Measurements from ENCODE around the gene MTOR. TPM values are rescaled to one million over a fixed set of nuclear protein-coding genes. Genes with fewer than 3 reads are reported as not detected.
"Not testable (repeated sequence)": the region's sequence is repeated elsewhere in the genome, so short reads cannot be mapped to it uniquely, and the experiment has no call there.

Gene MTOR
- total and polyA plus RNA-seq, 2 experiments from 2014 or later, result 10.6 to 30.7 TPM

- DNase-seq, result peak; percentile 73
- H3K9me2 ChIP-seq (ENCODE audit: insufficient read depth), result no peaks in the 10 kb centered on the region
- H3K4me3 ChIP-seq, result no peak overlapping the region
- WGBS, 2 experiments (ENCODE audit: low coverage in 1 of 2, low lambda C conversion rate in 2 of 2, missing lambda C conversion rate in 2 of 2), result 70 to 84% methylated on average over 2 of the region's 2 CpGs
- no peaks in the 10 kb centered on the region for H4K20me1 ChIP-seq (ENCODE audit: insufficient read depth)
- no peaks in the 10 kb centered on the region for H3K79me2 ChIP-seq (ENCODE audit: insufficient read depth)
- peaks cover 57% of the 10 kb centered on the region for H3K36me3 ChIP-seq (ENCODE audit: low read depth)
- H3K27ac ChIP-seq, result peak overlapping the region; percentile 43; the same call in 1 of the 2 replicates
- H3K4me2 ChIP-seq (ENCODE audit: unreplicated experiment), result no peak overlapping the region
- H3K9me3 ChIP-seq (ENCODE audit: low read depth), result no peaks in the 10 kb centered on the region
- no peaks in the 10 kb centered on the region for H3K27me3 ChIP-seq (replicated peaks; ENCODE audit: insufficient read depth)
- TF ChIP-seq EZH2phosphoT487 (IDR thresholded peaks at IDR 0.05; ENCODE audit: insufficient read depth, low read depth) (no peak), EZH2 (IDR thresholded peaks at IDR 0.05; ENCODE audit: insufficient read depth, poor library complexity, severe bottlenecking) (no peak)
- in situ Hi-C loops (cut with MboI), result no loop called here
- H3F3A ChIP-seq (ENCODE audit: insufficient read depth), result peaks cover 28% of the 10 kb centered on the region; the same call in 1 of the 2 replicates
- no peak overlapping the region for H2AFZ ChIP-seq
- H3K4me1 ChIP-seq (ENCODE audit: insufficient read depth), result 0 out of 2 replicates have a peak, but pooled peaks cover 4% of the 10 kb centered on the region
- H3K9ac ChIP-seq, result no peak overlapping the region
Measured at GRCh38 chr1:11078631-11079030, 183.7 kb downstream of the MTOR start.

- H3K79me2 ChIP-seq (ENCODE audit: insufficient read depth); H3F3A ChIP-seq (ENCODE audit: insufficient read depth); H3K4me3 ChIP-seq; H3K27ac ChIP-seq; DNase-seq; H3K9ac ChIP-seq; H3K9me3 ChIP-seq (ENCODE audit: low read depth); H3K4me1 ChIP-seq (ENCODE audit: insufficient read depth); H2AFZ ChIP-seq; in situ Hi-C loops (cut with MboI); H3K27me3 ChIP-seq (replicated peaks; ENCODE audit: insufficient read depth); H4K20me1 ChIP-seq (ENCODE audit: insufficient read depth); H3K9me2 ChIP-seq (ENCODE audit: insufficient read depth); H3K4me2 ChIP-seq (ENCODE audit: unreplicated experiment): not testable (repeated sequence)
- peaks cover 48% of the 10 kb centered on the region for H3K36me3 ChIP-seq (ENCODE audit: low read depth)
- WGBS, 2 experiments (ENCODE audit: low coverage in 1 of 2, low lambda C conversion rate in 2 of 2, missing lambda C conversion rate in 2 of 2), result 93 to 96% methylated on average over 7 of the region's 7 CpGs
Measured at GRCh38 chr1:11073398-11073797, 189.0 kb downstream of the MTOR start.

GRCh38 chr1:11072216-11072917 is 190.0 kb downstream of the MTOR start:
- Histone ChIP-seq H3K27ac (no peak overlapping the region), H3K27me3 (replicated peaks; ENCODE audit: insufficient read depth) (no peaks in the 10 kb centered on the region), H2AFZ (no peak overlapping the region), H3K4me1 (ENCODE audit: insufficient read depth) (no peaks in the 10 kb centered on the region), H4K20me1 (ENCODE audit: insufficient read depth) (no peaks in the 10 kb centered on the region), H3K79me2 (ENCODE audit: insufficient read depth) (no peaks in the 10 kb centered on the region), H3F3A (ENCODE audit: insufficient read depth) (no peaks in the 10 kb centered on the region), H3K9ac (no peak overlapping the region), H3K9me3 (ENCODE audit: low read depth) (no peaks in the 10 kb centered on the region), H3K36me3 (ENCODE audit: low read depth) (peaks cover 50% of the 10 kb centered on the region; the same call in 1 of the 2 replicates), H3K4me3 (no peak overlapping the region), H3K4me2 (ENCODE audit: unreplicated experiment) (no peak overlapping the region), H3K9me2 (ENCODE audit: insufficient read depth) (no peaks in the 10 kb centered on the region)
- 75 to 77% methylated on average over 13 of the region's 13 CpGs for WGBS, 2 experiments (ENCODE audit: low coverage in 1 of 2, low lambda C conversion rate in 2 of 2, missing lambda C conversion rate in 2 of 2)
- TF ChIP-seq EZH2phosphoT487 (IDR thresholded peaks at IDR 0.05; ENCODE audit: insufficient read depth, low read depth) (no peak), EZH2 (IDR thresholded peaks at IDR 0.05; ENCODE audit: insufficient read depth, poor library complexity, severe bottlenecking) (no peak)
- DNase-seq, result no peak
- in situ Hi-C loops (cut with MboI), result no loop called here

GRCh38 chr1:11071463-11072215 is 190.7 kb downstream of the MTOR start:
- Histone ChIP-seq H2AFZ (no peak overlapping the region), H3K9me2 (ENCODE audit: insufficient read depth) (no peaks in the 10 kb centered on the region), H3K4me1 (ENCODE audit: insufficient read depth) (no peaks in the 10 kb centered on the region), H3K4me3 (no peak overlapping the region), H3K36me3 (ENCODE audit: low read depth) (peaks cover 45% of the 10 kb centered on the region; the same call in 1 of the 2 replicates), H3K27ac (no peak overlapping the region), H3K27me3 (replicated peaks; ENCODE audit: insufficient read depth) (no peaks in the 10 kb centered on the region), H4K20me1 (ENCODE audit: insufficient read depth) (no peaks in the 10 kb centered on the region), H3K4me2 (ENCODE audit: unreplicated experiment) (no peak overlapping the region), H3K9ac (no peak overlapping the region), H3K79me2 (ENCODE audit: insufficient read depth) (no peaks in the 10 kb centered on the region), H3F3A (ENCODE audit: insufficient read depth) (no peaks in the 10 kb centered on the region), H3K9me3 (ENCODE audit: low read depth) (no peaks in the 10 kb centered on the region)
- 79 to 81% methylated on average over 15 of the region's 15 CpGs for WGBS, 2 experiments (ENCODE audit: low coverage in 1 of 2, low lambda C conversion rate in 2 of 2, missing lambda C conversion rate in 2 of 2)
- in situ Hi-C loops (cut with MboI), result no loop called here
- DNase-seq, result no peak
- TF ChIP-seq EZH2phosphoT487 (IDR thresholded peaks at IDR 0.05; ENCODE audit: insufficient read depth, low read depth) (no peak), EZH2 (IDR thresholded peaks at IDR 0.05; ENCODE audit: insufficient read depth, poor library complexity, severe bottlenecking) (no peak)
